ENCODE data around the gene CXCL13.

CXCL13 gene

GRCh38 chr4:77582711-77583110 lies 22.9 kb upstream of the CXCL13 start:
- H3K9me3 ChIP-seq (ENCODE audit: control insufficient read depth, insufficient read depth, low read length) = no peaks in the 10 kb centered on the region
- H3K9ac ChIP-seq (ENCODE audit: low read depth, low read length) = no peak overlapping the region
- no peaks in the 10 kb centered on the region for H3K27me3 ChIP-seq (ENCODE audit: control insufficient read depth, insufficient read depth, low read length)
- H3K4me1 ChIP-seq (ENCODE audit: control insufficient read depth, insufficient read depth, low read length) = no peaks in the 10 kb centered on the region
- H3K4me3 ChIP-seq (ENCODE audit: low read depth, low read length) = no peak overlapping the region
- no peaks in the 10 kb centered on the region for H3K36me3 ChIP-seq (ENCODE audit: control insufficient read depth, insufficient read depth, low read length)

- H3K4me3 ChIP-seq (ENCODE audit: low read depth, low read length) = no peak overlapping the region
- no peak overlapping the region for H3K9ac ChIP-seq (ENCODE audit: low read depth, low read length)
- H3K36me3 ChIP-seq (ENCODE audit: control insufficient read depth, insufficient read depth, low read length) = no peaks in the 10 kb centered on the region
- H3K4me1 ChIP-seq (ENCODE audit: control insufficient read depth, insufficient read depth, low read length) = no peaks in the 10 kb centered on the region
- H3K27me3 ChIP-seq (ENCODE audit: control insufficient read depth, insufficient read depth, low read length) = no peaks in the 10 kb centered on the region
- no peaks in the 10 kb centered on the region for H3K9me3 ChIP-seq (ENCODE audit: control insufficient read depth, insufficient read depth, low read length)
Measured at GRCh38 chr4:77586951-77587383, 18.7 kb upstream of the CXCL13 start.

GRCh38 chr4:77590482-77590881 lies 15.1 kb upstream of the CXCL13 start:
- no peaks in the 10 kb centered on the region for H3K27me3 ChIP-seq (ENCODE audit: control insufficient read depth, insufficient read depth, low read length)
- H3K36me3 ChIP-seq (ENCODE audit: control insufficient read depth, insufficient read depth, low read length) = no peaks in the 10 kb centered on the region
- no peak overlapping the region for H3K4me3 ChIP-seq (ENCODE audit: low read depth, low read length)
- H3K9ac ChIP-seq (ENCODE audit: low read depth, low read length) = no peak overlapping the region
- no peaks in the 10 kb centered on the region for H3K4me1 ChIP-seq (ENCODE audit: control insufficient read depth, insufficient read depth, low read length)
- no peaks in the 10 kb centered on the region for H3K9me3 ChIP-seq (ENCODE audit: control insufficient read depth, insufficient read depth, low read length)

GRCh38 chr4:77591532-77591931 lies 14.1 kb upstream of the CXCL13 start:
- Histone ChIP-seq H3K27me3 (ENCODE audit: control insufficient read depth, insufficient read depth, low read length) (no peaks in the 10 kb centered on the region), H3K9ac (ENCODE audit: low read depth, low read length) (no peak overlapping the region), H3K4me1 (ENCODE audit: control insufficient read depth, insufficient read depth, low read length) (no peaks in the 10 kb centered on the region), H3K4me3 (ENCODE audit: low read depth, low read length) (no peak overlapping the region), H3K9me3 (ENCODE audit: control insufficient read depth, insufficient read depth, low read length) (no peaks in the 10 kb centered on the region), H3K36me3 (ENCODE audit: control insufficient read depth, insufficient read depth, low read length) (no peaks in the 10 kb centered on the region)

- no peaks in the 10 kb centered on the region for H3K4me1 ChIP-seq (ENCODE audit: control insufficient read depth, insufficient read depth, low read length)
- no peaks in the 10 kb centered on the region for H3K27me3 ChIP-seq (ENCODE audit: control insufficient read depth, insufficient read depth, low read length)
- H3K4me3 ChIP-seq (ENCODE audit: low read depth, low read length) = no peak overlapping the region
- H3K9me3 ChIP-seq (ENCODE audit: control insufficient read depth, insufficient read depth, low read length) = no peaks in the 10 kb centered on the region
- H3K9ac ChIP-seq (ENCODE audit: low read depth, low read length) = no peak overlapping the region
- no peaks in the 10 kb centered on the region for H3K36me3 ChIP-seq (ENCODE audit: control insufficient read depth, insufficient read depth, low read length)
Measured at GRCh38 chr4:77593101-77593500, 12.5 kb upstream of the CXCL13 start.

GRCh38 chr4:77593993-77594392 lies 11.6 kb upstream of the CXCL13 start:
- no peak overlapping the region for H3K9ac ChIP-seq (ENCODE audit: low read depth, low read length)
- H3K36me3 ChIP-seq (ENCODE audit: control insufficient read depth, insufficient read depth, low read length) = no peaks in the 10 kb centered on the region
- H3K9me3 ChIP-seq (ENCODE audit: control insufficient read depth, insufficient read depth, low read length) = no peaks in the 10 kb centered on the region
- H3K4me1 ChIP-seq (ENCODE audit: control insufficient read depth, insufficient read depth, low read length) = no peaks in the 10 kb centered on the region
- H3K27me3 ChIP-seq (ENCODE audit: control insufficient read depth, insufficient read depth, low read length) = no peaks in the 10 kb centered on the region
- H3K4me3 ChIP-seq (ENCODE audit: low read depth, low read length) = no peak overlapping the region

GRCh38 chr4:77595364-77595973 lies 10.2 kb upstream of the CXCL13 start:
- Histone ChIP-seq H3K4me1 (ENCODE audit: control insufficient read depth, insufficient read depth, low read length) (no peaks in the 10 kb centered on the region), H3K9ac (ENCODE audit: low read depth, low read length) (no peak overlapping the region), H3K4me3 (ENCODE audit: low read depth, low read length) (no peak overlapping the region), H3K36me3 (ENCODE audit: control insufficient read depth, insufficient read depth, low read length) (no peaks in the 10 kb centered on the region), H3K27me3 (ENCODE audit: control insufficient read depth, insufficient read depth, low read length) (no peaks in the 10 kb centered on the region), H3K9me3 (ENCODE audit: control insufficient read depth, insufficient read depth, low read length) (no peaks in the 10 kb centered on the region)

- Histone ChIP-seq H3K9ac (ENCODE audit: low read depth, low read length) (no peak overlapping the region), H3K4me3 (ENCODE audit: low read depth, low read length) (no peak overlapping the region), H3K9me3 (ENCODE audit: control insufficient read depth, insufficient read depth, low read length) (no peaks in the 10 kb centered on the region), H3K27me3 (ENCODE audit: control insufficient read depth, insufficient read depth, low read length) (no peaks in the 10 kb centered on the region), H3K36me3 (ENCODE audit: control insufficient read depth, insufficient read depth, low read length) (no peaks in the 10 kb centered on the region), H3K4me1 (ENCODE audit: control insufficient read depth, insufficient read depth, low read length) (no peaks in the 10 kb centered on the region)
Measured at GRCh38 chr4:77599378-77599777, 6.2 kb upstream of the CXCL13 start.

- no peaks in the 10 kb centered on the region for H3K9me3 ChIP-seq (ENCODE audit: control insufficient read depth, insufficient read depth, low read length)
- no peaks in the 10 kb centered on the region for H3K4me1 ChIP-seq (ENCODE audit: control insufficient read depth, insufficient read depth, low read length)
- no peaks in the 10 kb centered on the region for H3K27me3 ChIP-seq (ENCODE audit: control insufficient read depth, insufficient read depth, low read length)
- H3K4me3 ChIP-seq (ENCODE audit: low read depth, low read length) = no peak overlapping the region
- no peak overlapping the region for H3K9ac ChIP-seq (ENCODE audit: low read depth, low read length)
- no peaks in the 10 kb centered on the region for H3K36me3 ChIP-seq (ENCODE audit: control insufficient read depth, insufficient read depth, low read length)
Measured at GRCh38 chr4:77600521-77601451, 4.8 kb upstream of the CXCL13 start.

- no peaks in the 10 kb centered on the region for H3K27me3 ChIP-seq (ENCODE audit: control insufficient read depth, insufficient read depth, low read length)
- H3K9me3 ChIP-seq (ENCODE audit: control insufficient read depth, insufficient read depth, low read length) = no peaks in the 10 kb centered on the region
- H3K36me3 ChIP-seq (ENCODE audit: control insufficient read depth, insufficient read depth, low read length) = no peaks in the 10 kb centered on the region
- no peak overlapping the region for H3K9ac ChIP-seq (ENCODE audit: low read depth, low read length)
- H3K4me1 ChIP-seq (ENCODE audit: control insufficient read depth, insufficient read depth, low read length) = no peaks in the 10 kb centered on the region
- no peak overlapping the region for H3K4me3 ChIP-seq (ENCODE audit: low read depth, low read length)
Measured at GRCh38 chr4:77601614-77602187, 3.9 kb upstream of the CXCL13 start.

- Histone ChIP-seq H3K9ac (ENCODE audit: low read depth, low read length) (no peak overlapping the region), H3K27me3 (ENCODE audit: control insufficient read depth, insufficient read depth, low read length) (no peaks in the 10 kb centered on the region), H3K36me3 (ENCODE audit: control insufficient read depth, insufficient read depth, low read length) (no peaks in the 10 kb centered on the region), H3K4me1 (ENCODE audit: control insufficient read depth, insufficient read depth, low read length) (no peaks in the 10 kb centered on the region), H3K4me3 (ENCODE audit: low read depth, low read length) (no peak overlapping the region), H3K9me3 (ENCODE audit: control insufficient read depth, insufficient read depth, low read length) (no peaks in the 10 kb centered on the region)
Measured at GRCh38 chr4:77613267-77613666, 7.6 kb downstream of the CXCL13 start.

GRCh38 chr4:77615153-77615552 lies 9.5 kb downstream of the CXCL13 start:
- H3K9me3 ChIP-seq (ENCODE audit: control insufficient read depth, insufficient read depth, low read length) = no peaks in the 10 kb centered on the region
- H3K4me3 ChIP-seq (ENCODE audit: low read depth, low read length) = no peak overlapping the region
- H3K27me3 ChIP-seq (ENCODE audit: control insufficient read depth, insufficient read depth, low read length) = no peaks in the 10 kb centered on the region
- no peak overlapping the region for H3K9ac ChIP-seq (ENCODE audit: low read depth, low read length)
- H3K36me3 ChIP-seq (ENCODE audit: control insufficient read depth, insufficient read depth, low read length) = no peaks in the 10 kb centered on the region
- H3K4me1 ChIP-seq (ENCODE audit: control insufficient read depth, insufficient read depth, low read length) = no peaks in the 10 kb centered on the region

Data from iPS-15b (cell line).